Measurements from ENCODE around the gene ACTN4.

DNA sequence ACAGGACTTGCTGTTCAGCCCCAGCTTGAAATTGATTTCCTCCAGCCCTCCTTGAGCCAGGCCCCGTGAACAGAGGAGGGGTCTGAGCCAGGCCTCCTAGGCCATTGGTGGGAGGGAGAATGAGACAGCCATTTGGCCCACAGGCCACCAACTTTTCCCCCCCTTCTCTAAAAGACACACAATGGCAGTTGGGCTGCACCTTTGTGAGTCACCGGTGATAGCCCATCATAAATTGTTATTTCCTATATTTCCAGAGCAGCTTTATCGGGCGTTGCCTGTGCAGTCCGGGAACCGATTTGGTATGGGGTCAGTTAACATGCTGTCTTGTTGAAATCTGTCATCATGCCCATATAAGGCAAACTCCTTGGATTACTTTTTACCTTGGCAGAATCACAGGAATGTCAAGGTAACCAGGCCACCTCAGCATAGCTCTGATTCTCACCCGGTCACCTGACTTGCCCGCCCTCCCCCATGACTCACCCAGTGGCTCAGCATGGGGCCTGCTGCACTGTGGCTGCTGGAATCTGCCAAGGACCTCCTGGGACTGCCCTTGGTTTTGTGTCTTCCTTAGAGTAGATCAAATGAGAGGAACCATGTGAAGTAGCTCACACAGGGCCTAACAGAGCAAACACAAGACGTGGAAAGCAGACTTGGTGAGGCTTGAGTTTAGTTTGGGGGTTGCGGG, 36.1 kb downstream of the ACTN4 start:
- TF ChIP-seq POLR2A (IDR thresholded peaks at IDR 0.05) = no peak
- TF ChIP-seq, protein P1, sequence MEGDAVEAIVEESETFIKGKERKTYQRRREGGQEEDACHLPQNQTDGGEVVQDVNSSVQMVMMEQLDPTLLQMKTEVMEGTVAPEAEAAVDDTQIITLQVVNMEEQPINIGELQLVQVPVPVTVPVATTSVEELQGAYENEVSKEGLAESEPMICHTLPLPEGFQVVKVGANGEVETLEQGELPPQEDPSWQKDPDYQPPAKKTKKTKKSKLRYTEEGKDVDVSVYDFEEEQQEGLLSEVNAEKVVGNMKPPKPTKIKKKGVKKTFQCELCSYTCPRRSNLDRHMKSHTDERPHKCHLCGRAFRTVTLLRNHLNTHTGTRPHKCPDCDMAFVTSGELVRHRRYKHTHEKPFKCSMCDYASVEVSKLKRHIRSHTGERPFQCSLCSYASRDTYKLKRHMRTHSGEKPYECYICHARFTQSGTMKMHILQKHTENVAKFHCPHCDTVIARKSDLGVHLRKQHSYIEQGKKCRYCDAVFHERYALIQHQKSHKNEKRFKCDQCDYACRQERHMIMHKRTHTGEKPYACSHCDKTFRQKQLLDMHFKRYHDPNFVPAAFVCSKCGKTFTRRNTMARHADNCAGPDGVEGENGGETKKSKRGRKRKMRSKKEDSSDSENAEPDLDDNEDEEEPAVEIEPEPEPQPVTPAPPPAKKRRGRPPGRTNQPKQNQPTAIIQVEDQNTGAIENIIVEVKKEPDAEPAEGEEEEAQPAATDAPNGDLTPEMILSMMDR (IDR thresholded peaks at IDR 0.05) = no peak
